ENCODE measurements around the gene GRM1. TPM values are rescaled to one million over a fixed set of nuclear protein-coding genes. Genes with fewer than 3 reads are reported as not detected.

Gene GRM1
- total RNA-seq, 4 donors from 2014 or later, result not detected

DNA sequence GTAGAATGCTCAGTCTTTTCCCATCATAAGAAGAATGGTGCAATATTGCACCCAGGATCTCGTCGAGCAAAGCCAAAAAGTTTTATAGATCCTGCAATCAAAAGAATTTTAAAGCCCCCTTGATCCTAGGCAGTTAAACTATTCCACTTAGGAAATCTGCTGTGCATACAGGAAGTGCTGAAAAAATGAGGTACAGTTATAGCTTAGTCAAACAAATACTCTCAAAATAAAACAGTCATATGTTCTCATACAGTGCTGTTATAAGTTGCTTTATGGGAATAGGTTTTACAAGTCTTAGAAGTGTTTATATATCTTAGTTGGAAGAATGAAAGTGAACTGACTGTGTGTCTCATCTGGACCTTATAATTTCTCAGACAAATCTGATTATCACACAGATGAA is 282.2 kb downstream of the GRM1 start:
- TF ChIP-seq, protein P1, sequence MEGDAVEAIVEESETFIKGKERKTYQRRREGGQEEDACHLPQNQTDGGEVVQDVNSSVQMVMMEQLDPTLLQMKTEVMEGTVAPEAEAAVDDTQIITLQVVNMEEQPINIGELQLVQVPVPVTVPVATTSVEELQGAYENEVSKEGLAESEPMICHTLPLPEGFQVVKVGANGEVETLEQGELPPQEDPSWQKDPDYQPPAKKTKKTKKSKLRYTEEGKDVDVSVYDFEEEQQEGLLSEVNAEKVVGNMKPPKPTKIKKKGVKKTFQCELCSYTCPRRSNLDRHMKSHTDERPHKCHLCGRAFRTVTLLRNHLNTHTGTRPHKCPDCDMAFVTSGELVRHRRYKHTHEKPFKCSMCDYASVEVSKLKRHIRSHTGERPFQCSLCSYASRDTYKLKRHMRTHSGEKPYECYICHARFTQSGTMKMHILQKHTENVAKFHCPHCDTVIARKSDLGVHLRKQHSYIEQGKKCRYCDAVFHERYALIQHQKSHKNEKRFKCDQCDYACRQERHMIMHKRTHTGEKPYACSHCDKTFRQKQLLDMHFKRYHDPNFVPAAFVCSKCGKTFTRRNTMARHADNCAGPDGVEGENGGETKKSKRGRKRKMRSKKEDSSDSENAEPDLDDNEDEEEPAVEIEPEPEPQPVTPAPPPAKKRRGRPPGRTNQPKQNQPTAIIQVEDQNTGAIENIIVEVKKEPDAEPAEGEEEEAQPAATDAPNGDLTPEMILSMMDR (IDR thresholded peaks at IDR 0.05), result no peak
- no peak for TF ChIP-seq POLR2A (IDR thresholded peaks at IDR 0.05)
- Histone ChIP-seq H3K4me1 (no peaks in the 10 kb centered on the region), H3K9me3 (no peaks in the 10 kb centered on the region), H3K36me3 (no peaks in the 10 kb centered on the region), H3K4me3 (no peak overlapping the region), H3K27ac (no peak overlapping the region), H3K27me3 (no peaks in the 10 kb centered on the region)
- DNase-seq, result no peak
- 78 to 87% methylated on average over 2 of the region's 2 CpGs for WGBS, 2 donors
- intact Hi-C loops (cut with DNase I), result no loop called here

DNA sequence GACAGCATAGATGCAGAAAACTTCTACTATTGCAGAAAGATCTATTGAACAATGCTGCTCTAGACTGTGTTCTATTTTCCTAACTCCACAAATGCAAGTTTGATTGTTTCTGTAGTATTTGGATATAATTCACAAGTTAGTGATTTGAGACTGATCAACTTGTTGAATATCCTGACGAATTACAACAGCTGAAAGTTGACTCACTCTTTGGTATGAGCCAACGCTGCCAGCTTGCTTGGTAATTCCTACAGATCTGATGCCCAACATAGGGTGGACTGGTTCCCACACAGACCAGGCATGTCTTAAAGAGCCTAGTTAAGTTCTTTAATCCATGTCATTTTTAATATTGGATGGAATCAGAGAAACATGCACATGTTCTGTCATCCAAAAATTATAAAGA is 283.7 kb downstream of the GRM1 start:
- H3K4me3 ChIP-seq, result no peak overlapping the region
- H3K4me1 ChIP-seq, result no peaks in the 10 kb centered on the region
- no peaks in the 10 kb centered on the region for H3K27me3 ChIP-seq
- TF ChIP-seq, protein P1 (IDR thresholded peaks at IDR 0.05), result no peak
- 23 to 70% methylated on average over 2 of the region's 2 CpGs for WGBS, 2 donors
- intact Hi-C loops (cut with DNase I), result no loop called here
- no peak overlapping the region for H3K27ac ChIP-seq
- H3K9me3 ChIP-seq, result no peaks in the 10 kb centered on the region
- DNase-seq, result no peak
- no peaks in the 10 kb centered on the region for H3K36me3 ChIP-seq

DNA sequence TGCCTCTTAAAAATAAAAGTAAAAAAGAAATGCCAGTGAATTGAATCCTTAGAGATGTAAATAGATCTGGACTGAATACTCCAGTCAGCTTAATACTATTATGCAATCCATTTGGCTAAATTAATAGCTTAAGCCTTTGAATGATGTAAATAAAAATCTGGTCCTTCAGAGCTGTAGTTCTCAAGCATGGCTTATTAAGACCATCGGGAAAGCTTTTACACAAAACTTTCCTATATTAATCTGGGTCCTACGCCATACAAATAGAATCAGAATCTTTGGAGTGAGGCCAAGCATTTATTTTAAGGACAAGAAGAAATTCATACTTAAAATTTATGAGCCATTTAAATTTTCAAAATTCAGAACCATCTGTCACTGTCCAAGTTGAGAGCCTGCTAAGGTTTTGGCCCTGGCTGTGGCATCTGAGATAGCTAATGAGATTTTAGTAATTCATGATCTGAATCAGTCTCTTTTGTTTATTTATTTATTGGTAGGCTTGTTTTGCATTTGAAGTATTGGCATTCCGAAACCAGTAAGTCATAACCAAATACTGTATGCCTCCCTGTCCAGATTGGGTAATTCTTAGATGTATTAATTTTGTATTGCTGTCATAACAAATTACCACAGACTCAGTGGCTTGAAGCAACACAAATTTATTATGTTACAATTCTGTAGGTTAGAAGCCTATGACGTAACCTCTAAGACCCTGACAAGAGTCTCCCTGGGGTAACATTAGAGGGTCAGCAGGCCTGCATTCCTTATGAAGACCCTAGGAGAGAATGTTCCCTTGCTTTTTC is 286.7 kb downstream of the GRM1 start:
- 69 to 76% methylated on average over 4 of the region's 4 CpGs for WGBS, 2 donors
- Histone ChIP-seq H3K36me3 (no peaks in the 10 kb centered on the region), H3K27me3 (no peaks in the 10 kb centered on the region), H3K4me1 (no peaks in the 10 kb centered on the region), H3K4me3 (no peak overlapping the region), H3K9me3 (no peaks in the 10 kb centered on the region), H3K27ac (no peak overlapping the region)
- DNase-seq, result no peak
- intact Hi-C loops (cut with DNase I), result no loop called here
- TF ChIP-seq, protein P1 (IDR thresholded peaks at IDR 0.05), result no peak
- no peak for TF ChIP-seq POLR2A (IDR thresholded peaks at IDR 0.05)

DNA sequence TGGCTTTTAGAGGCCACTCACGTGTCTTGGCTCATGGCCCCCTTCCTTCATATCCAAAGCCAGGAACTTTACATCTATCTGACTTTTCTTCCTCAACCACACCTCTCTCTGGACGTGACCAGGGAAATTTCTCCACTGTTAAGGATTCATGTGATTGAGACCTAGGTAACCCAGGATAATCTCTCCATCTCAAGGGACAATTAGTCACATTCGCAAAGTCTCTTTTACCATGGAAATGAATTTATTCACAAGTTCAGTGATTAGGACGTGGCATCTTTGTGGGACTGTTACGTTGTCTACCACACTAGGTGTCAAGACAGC is 287.3 kb downstream of the GRM1 start:
- no peak for DNase-seq
- H3K36me3 ChIP-seq, result no peaks in the 10 kb centered on the region
- no peaks in the 10 kb centered on the region for H3K4me1 ChIP-seq
- no peak overlapping the region for H3K27ac ChIP-seq
- no peak overlapping the region for H3K4me3 ChIP-seq
- intact Hi-C loops (cut with DNase I), result no loop called here
- TF ChIP-seq POLR2A (IDR thresholded peaks at IDR 0.05), result no peak
- TF ChIP-seq, protein P1 (IDR thresholded peaks at IDR 0.05), result no peak
- 74 to 76% methylated on average over 5 of the region's 5 CpGs for WGBS, 2 donors
- H3K27me3 ChIP-seq, result no peaks in the 10 kb centered on the region
- H3K9me3 ChIP-seq, result no peaks in the 10 kb centered on the region

DNA sequence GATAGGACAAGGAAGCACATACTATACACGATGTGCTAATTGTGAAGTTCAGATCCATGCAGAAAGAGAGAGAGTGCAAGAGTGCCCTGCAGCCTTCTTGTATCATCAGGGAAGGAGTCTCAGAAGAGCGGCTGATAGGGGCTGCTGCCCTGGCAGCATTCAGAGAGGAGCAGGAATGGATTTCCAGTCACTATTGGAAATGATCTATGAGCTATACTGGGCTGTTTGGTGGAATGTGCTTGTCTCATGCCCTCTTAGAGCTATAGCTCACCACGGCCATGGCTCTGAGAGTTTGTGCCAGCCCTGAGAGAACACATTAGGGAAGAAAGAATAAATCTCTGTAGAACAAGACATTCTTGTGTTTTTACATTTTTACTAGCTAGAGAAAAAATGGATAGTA is 302.2 kb downstream of the GRM1 start:
- Histone ChIP-seq H3K27ac (no peak overlapping the region), H3K4me1 (no peaks in the 10 kb centered on the region), H3K36me3 (no peaks in the 10 kb centered on the region), H3K4me3 (no peak overlapping the region), H3K27me3 (no peaks in the 10 kb centered on the region), H3K9me3 (no peaks in the 10 kb centered on the region)
- DNase-seq, result no peak
- WGBS, 2 donors, result 55 to 57% methylated on average over 3 of the region's 3 CpGs
- intact Hi-C loops (cut with DNase I), result no loop called here
- no peak for TF ChIP-seq POLR2A (IDR thresholded peaks at IDR 0.05)
- TF ChIP-seq, protein P1 (IDR thresholded peaks at IDR 0.05), result no peak

Measured in esophagus squamous epithelium (tissue), 5 donors.